Measurements from ENCODE around the gene MBD5. TPM values are rescaled to one million over a fixed set of nuclear protein-coding genes. Genes with fewer than 3 reads are reported as not detected.

Gene MBD5
- polyA plus RNA-seq, 1 donor: 52.6 TPM

DNA sequence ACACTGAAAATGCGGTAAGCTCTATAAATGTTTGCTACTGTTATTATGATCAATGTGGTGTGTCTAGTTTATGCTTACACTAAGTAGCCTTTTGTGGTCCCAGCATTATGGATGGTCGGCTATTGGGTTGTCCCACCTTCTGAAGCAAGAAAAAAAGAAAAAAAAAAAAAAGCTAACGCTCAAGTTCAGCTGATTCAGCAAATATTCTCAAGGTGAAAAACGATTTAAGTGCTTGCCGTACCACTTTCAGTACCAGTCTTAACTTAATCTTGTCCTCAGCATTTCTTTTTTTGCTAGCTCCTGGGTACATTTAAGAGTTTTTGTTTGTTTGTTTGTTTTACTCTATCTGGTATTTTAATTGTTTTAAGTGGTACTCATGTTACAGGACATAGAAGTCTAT is 87.5 kb downstream of the MBD5 start:
- DNase-seq: no peak

- DNase-seq: no peak
Observed at GRCh38 chr2:148110184-148110583, 89.3 kb downstream of the MBD5 start.

- DNase-seq: no peak
Observed at GRCh38 chr2:148122788-148123187, 101.9 kb downstream of the MBD5 start.

DNA sequence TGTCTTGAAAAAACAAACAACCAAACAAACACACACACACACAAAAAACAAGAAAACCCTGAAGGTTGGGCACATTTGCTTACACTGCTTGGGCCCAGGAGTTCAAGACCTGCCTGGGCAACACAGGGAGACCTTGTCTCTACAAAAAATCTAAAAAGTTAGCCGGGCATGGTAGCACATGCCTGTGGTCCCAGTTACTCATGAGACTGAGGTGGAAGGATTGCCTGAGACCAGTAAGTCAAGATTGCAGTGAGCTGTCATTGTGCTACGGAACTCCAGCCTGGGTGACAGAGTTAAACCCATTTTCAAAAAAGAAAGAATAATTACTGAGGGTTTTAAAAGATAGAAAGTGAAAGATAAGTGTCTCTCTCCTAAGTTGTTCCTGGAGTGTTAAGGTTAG is 103.4 kb downstream of the MBD5 start:
- DNase-seq: no peak

DNA sequence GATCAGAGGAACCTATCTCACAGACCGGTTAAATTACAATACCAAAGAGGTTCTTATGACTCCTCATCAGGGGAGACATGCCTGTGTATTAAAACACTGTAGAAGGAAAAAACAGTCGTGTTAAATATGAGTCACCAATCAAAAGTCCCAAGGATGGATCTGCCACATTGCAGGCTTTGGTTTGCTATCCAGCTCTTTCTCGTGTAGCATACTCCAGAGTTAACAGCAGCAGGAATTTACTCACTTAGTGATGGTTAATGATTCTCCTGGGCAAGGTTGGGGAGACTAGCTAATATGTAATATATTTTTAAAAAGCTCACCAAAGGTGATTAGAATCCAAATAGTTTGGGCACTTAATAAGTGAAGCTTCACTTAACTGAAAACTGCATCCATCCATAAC is 109.7 kb downstream of the MBD5 start:
- peak; percentile 55 for DNase-seq

DNA sequence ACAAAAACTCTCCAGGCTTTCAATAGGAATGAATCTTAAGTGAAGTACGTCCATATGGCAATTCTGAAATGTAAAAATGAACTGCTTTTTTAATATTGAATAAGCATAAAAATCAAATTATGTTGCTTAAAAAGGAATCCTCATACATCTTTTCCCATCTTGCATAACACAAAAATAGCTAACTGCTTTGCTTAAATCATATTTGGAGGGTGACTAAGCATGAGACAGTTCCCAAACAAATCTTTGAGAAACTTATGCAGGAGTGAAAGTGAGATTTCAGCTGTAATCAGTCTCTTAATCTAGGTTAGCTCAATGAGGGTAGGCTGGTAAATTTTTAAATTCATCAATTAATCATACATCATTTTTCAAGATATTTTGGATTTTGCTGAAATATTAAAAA is 111.5 kb downstream of the MBD5 start:
- DNase-seq: no peak

- DNase-seq: no peak
Observed at GRCh38 chr2:148135705-148136104, 114.8 kb downstream of the MBD5 start.

- no peak for DNase-seq
Observed at GRCh38 chr2:148136441-148136840, 115.5 kb downstream of the MBD5 start.

DNA sequence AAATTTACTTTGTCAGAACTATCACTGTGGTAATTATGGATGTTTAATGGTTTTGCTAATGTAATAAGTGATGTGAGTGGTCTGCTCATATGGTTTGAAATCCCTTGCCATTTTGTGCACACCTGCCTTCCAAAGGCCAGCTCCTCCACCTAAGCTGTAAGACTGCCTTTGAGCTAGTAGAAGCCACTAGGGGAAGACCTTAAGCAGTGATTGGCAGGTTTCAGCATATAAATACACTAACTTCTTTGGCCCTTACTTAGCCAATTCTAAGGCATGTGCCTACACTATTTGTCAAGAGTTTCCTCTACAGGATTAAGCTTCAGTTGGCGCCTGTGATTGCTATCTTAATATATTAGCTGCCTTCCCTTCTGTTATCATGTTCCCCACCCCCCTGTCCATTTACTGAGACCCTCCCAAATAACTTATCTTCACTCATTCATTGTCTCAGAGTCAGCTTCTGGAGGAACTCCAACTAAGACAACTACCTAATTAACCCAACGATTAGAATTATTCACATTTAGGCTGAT is 141.1 kb downstream of the MBD5 start:
- no peak for DNase-seq

GRCh38 chr2:148162871-148163270 is 142.0 kb downstream of the MBD5 start:
- no peak for DNase-seq

- no peak for DNase-seq
Observed at GRCh38 chr2:148165975-148166374, 145.1 kb downstream of the MBD5 start.

DNA sequence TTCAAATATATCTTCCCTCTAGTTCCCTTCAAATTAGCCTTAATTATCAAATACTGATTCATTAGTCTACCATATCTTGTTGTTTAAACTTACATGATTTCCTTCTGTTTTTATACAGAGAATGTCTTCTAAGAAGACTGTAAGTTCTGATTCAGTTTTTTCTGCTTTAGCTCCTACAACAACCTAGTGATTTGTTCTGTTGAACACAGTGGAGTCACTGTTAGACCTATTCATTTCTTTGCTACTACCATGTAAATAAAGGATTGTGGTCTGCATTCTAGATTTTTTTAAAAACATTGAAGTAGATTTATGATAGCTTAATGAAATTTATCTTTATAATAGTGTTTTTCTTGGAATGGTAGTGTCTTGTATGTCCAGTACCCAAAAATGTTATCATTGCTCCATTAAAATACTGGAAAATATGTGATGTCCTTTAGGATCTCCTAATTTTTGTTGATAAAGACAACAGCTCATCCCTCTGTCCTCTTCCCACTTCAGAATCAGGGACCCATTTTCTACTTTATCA is 146.4 kb downstream of the MBD5 start:
- DNase-seq: no peak

DNA sequence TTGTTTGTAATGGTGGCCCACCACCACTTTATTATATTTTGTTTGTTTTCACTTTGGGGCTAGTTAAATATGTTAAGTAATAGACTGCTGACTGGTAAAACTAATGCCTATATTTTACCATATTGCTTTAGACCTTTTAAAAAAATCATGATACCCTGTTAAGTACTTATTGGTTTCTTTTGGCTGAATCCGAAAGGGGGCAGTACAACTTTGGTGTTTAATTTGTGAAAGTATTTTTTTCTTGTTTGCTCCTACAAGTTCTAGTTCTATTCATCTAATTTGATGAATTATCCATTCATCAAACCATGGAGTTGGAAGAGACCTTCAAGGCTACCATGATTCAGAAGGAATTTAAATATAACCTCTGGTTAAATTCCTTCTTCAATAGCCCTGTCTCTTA is 147.0 kb downstream of the MBD5 start:
- no peak for DNase-seq

DNA sequence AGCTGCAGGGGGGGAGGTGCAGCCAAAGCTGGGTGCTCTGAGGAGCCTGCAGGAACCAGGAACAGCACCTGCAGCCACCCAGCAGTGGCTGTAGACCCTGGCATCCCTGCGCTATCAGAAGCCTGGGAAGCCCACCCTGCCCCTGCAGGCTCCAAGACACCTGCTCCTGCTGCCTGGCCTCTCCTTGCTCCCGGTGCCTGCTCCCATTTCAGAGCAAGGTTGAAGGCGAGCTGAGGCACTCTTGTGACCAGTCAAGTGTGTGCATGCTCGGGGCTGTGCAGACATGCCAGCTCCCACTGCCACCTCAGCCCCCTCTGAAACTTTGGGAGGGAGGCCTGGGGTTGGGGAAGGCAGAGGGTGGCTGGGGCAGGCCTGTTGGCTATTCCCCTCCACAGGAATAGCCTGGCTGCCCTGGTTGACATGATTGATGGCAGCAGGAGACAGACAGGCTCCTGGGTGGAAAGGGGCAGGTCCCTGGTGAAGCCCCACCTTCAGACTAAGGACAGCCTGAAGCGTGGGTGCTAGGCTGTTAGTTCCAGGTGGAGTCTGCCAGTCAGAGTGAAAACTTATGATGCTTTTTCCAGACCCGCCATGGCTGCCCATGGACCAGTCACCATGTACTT is 151.4 kb downstream of the MBD5 start:
- DNase-seq: no peak

DNA sequence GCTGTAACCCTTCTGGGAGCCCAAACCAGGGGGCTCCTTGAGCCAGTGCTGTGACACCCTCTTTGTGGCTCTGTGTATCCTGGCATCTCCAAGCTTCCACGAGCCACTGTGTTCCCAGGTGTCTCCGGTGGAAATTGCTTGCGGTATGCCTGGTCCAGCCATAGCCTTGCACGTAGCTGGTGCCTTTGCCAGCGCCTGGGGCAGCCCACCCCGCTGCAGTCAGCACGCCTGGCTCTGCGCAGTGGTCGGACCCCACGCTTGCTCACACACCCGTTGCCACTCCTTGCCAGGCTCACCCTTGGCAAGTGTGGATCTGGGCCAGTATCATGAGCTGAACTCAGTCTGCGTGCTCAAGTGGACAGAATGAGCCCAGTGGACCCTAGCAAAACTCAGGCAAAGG is 152.3 kb downstream of the MBD5 start:
- no peak for DNase-seq

- no peak for DNase-seq
Observed at GRCh38 chr2:148177559-148177958, 156.7 kb downstream of the MBD5 start.

DNA sequence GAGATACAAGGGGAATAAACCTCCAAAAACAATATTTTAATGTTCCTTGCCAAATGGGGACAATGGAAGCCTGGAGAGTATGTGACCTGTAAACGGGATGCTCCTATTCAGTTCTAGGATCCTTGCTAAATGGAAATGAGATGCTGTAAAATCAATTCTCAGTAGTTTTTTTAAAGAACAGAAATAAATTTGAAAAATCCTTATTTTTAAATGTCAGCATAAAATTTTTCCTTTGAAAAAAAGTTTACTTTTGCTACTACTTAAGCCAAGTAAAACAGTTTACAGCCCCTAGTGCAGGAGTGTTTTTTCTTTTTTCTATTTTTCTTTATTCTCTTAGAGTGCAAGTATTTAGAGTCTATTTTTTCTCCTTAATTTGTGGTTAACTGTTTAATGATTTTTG is 158.8 kb downstream of the MBD5 start:
- DNase-seq: no peak

GRCh38 chr2:148184976-148185375 is 164.1 kb downstream of the MBD5 start:
- DNase-seq: no peak

- DNase-seq: no peak
Observed at GRCh38 chr2:148194882-148195281, 174.0 kb downstream of the MBD5 start.

- no peak for DNase-seq
Observed at GRCh38 chr2:148201075-148202004, 180.4 kb downstream of the MBD5 start.

GRCh38 chr2:148202237-148202636 is 181.3 kb downstream of the MBD5 start:
- DNase-seq: no peak

- DNase-seq: no peak
Observed at GRCh38 chr2:148207111-148207510, 186.2 kb downstream of the MBD5 start.

DNA sequence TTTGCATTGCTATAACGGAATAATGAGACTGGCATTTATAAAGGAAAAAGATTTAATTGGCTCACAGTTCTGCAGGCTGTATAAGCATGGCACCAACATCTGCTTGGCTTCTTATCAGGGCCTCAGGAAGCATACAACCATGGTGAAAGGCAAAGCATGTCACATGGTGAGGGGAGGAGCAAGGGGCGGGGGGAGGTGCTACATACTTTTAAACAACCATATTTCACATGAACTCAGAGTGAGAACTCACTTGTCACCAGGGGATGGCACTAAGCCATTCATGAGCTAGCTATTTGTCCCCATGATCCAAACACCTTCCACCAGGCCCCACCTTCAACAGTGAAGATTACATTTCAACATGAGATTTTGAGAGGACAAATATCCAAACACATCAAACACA is 188.7 kb downstream of the MBD5 start:
- no peak for DNase-seq
